ENCODE measurements around the gene NRXN3. TPM values are rescaled to one million over a fixed set of nuclear protein-coding genes. Genes with fewer than 3 reads are reported as not detected.

The NRXN3 gene
- polyA plus RNA-seq, 1 donor from 2014 or later: 110 TPM

- no peak overlapping the region for H2AFZ ChIP-seq (ENCODE audit: low read depth, low read length)
- no peaks in the 10 kb centered on the region for H3K9me2 ChIP-seq (ENCODE audit: insufficient read depth, low read length)
- no peak overlapping the region for H3K4me3 ChIP-seq (ENCODE audit: low read length)
- no peak overlapping the region for H3K27ac ChIP-seq (ENCODE audit: low read length)
- no peaks in the 10 kb centered on the region for H3K9me3 ChIP-seq (ENCODE audit: low read length)
- H3K79me2 ChIP-seq (replicated peaks; ENCODE audit: insufficient read depth, low read length): peaks cover 17% of the 10 kb centered on the region
- no peaks in the 10 kb centered on the region for H3K27me3 ChIP-seq (ENCODE audit: insufficient read depth, low read depth, low read length)
- no peaks in the 10 kb centered on the region for H4K20me1 ChIP-seq (ENCODE audit: insufficient read depth)
- no peaks in the 10 kb centered on the region for H3K36me3 ChIP-seq (ENCODE audit: insufficient read depth, low read length)
- no peak overlapping the region for H3K9ac ChIP-seq (ENCODE audit: low read length)
- H3F3A ChIP-seq (ENCODE audit: insufficient read depth, low read length, poor library complexity, severe bottlenecking): peaks cover 4% of the 10 kb centered on the region
- H3K4me2 ChIP-seq (ENCODE audit: low read length): no peak overlapping the region
- TF ChIP-seq SMC3 (conservative IDR thresholded peaks at IDR 0.05; ENCODE audit: poor library complexity) (no peak), RAD21 (conservative IDR thresholded peaks at IDR 0.05) (peak; percentile 35), CTCF (IDR thresholded peaks at IDR 0.05; ENCODE audit: poor library complexity, severe bottlenecking) (peak; percentile 45)
These were observed 1104.6 kb downstream of the NRXN3 start for GRCh38 chr14:79274641-79275291.

DNA sequence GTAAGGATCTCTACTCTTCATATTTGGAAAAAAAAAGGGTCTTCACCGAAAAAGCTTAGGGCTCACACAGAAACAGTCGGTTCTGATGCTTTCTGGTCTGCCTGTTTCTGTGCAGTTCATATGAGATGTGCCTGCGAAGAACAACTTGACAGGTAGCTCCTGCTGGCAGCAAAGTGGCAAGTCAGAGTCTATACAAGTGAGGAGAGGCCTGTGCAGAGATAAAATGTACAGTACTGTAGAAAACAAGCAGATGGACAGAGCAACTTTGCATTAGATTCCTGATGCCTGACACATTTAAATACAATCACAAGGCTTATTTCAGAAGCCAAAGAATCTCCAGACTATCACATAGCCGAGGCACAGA, 1105.1 kb downstream of the NRXN3 start:
- peaks cover 22% of the 10 kb centered on the region for H3K79me2 ChIP-seq (replicated peaks; ENCODE audit: insufficient read depth, low read length)
- no peaks in the 10 kb centered on the region for H3K36me3 ChIP-seq (ENCODE audit: insufficient read depth, low read length)
- H3K4me2 ChIP-seq (ENCODE audit: low read length): no peak overlapping the region
- no peaks in the 10 kb centered on the region for H3K27me3 ChIP-seq (ENCODE audit: insufficient read depth, low read depth, low read length)
- TF ChIP-seq EZH2 (IDR thresholded peaks at IDR 0.05; ENCODE audit: borderline replicate concordance, insufficient read depth, low read length, poor library complexity, severe bottlenecking): no peak
- TF ChIP-seq SMC3 (conservative IDR thresholded peaks at IDR 0.05; ENCODE audit: poor library complexity): peak; percentile 17
- TF ChIP-seq RAD21 (conservative IDR thresholded peaks at IDR 0.05): no peak
- no peaks in the 10 kb centered on the region for H3K9me3 ChIP-seq (ENCODE audit: low read length)
- H4K20me1 ChIP-seq (ENCODE audit: insufficient read depth): no peaks in the 10 kb centered on the region
- no peak overlapping the region for H3K27ac ChIP-seq (ENCODE audit: low read length)
- no peak overlapping the region for H3K4me3 ChIP-seq (ENCODE audit: low read length)
- no peak overlapping the region for H3K9ac ChIP-seq (ENCODE audit: low read length)
- no peak overlapping the region for H2AFZ ChIP-seq (ENCODE audit: low read depth, low read length)
- H3F3A ChIP-seq (ENCODE audit: insufficient read depth, low read length, poor library complexity, severe bottlenecking): peaks cover 4% of the 10 kb centered on the region
- no peaks in the 10 kb centered on the region for H3K9me2 ChIP-seq (ENCODE audit: insufficient read depth, low read length)

DNA sequence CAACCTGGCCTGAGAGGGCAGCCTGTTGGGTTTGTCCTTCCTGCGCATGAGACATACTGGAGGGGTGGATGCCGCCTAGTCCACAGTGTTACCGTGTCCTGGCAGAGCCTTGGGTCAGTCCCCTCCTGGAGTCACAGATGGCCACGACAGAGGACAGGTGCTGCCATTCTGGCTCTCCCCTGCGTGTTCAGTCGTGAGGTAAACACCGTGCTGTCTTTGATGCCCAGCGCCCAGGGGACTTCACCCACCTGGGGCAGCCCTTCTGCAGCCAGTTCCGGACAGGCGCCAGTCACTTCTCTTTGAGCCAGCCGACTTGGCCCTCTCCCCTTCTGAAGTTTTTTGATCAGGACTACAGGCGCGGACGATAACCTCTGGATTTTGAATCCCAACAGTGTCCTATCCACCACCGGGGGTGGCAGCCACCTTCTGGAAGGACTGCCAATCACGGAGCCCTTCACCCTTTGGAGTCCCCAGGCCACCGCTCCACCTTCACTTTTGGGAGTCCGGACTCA, 1108.2 kb downstream of the NRXN3 start:
- Histone ChIP-seq H2AFZ (ENCODE audit: low read depth, low read length) (no peak overlapping the region), H3K9ac (ENCODE audit: low read length) (peak overlapping the region; percentile 71), H3K4me3 (ENCODE audit: low read length) (peak overlapping the region; percentile 73), H3K79me2 (replicated peaks; ENCODE audit: insufficient read depth, low read length) (peaks cover 52% of the 10 kb centered on the region), H3K36me3 (ENCODE audit: insufficient read depth, low read length) (no peaks in the 10 kb centered on the region), H3K9me2 (ENCODE audit: insufficient read depth, low read length) (no peaks in the 10 kb centered on the region), H3K27ac (ENCODE audit: low read length) (peak overlapping the region; percentile 76), H3K9me3 (ENCODE audit: low read length) (no peaks in the 10 kb centered on the region), H3K4me2 (ENCODE audit: low read length) (peak overlapping the region; percentile 79), H3K27me3 (ENCODE audit: insufficient read depth, low read depth, low read length) (no peaks in the 10 kb centered on the region), H4K20me1 (ENCODE audit: insufficient read depth) (no peaks in the 10 kb centered on the region), H3F3A (ENCODE audit: insufficient read depth, low read length, poor library complexity, severe bottlenecking) (peaks cover 4% of the 10 kb centered on the region)
- TF ChIP-seq, protein P1, sequence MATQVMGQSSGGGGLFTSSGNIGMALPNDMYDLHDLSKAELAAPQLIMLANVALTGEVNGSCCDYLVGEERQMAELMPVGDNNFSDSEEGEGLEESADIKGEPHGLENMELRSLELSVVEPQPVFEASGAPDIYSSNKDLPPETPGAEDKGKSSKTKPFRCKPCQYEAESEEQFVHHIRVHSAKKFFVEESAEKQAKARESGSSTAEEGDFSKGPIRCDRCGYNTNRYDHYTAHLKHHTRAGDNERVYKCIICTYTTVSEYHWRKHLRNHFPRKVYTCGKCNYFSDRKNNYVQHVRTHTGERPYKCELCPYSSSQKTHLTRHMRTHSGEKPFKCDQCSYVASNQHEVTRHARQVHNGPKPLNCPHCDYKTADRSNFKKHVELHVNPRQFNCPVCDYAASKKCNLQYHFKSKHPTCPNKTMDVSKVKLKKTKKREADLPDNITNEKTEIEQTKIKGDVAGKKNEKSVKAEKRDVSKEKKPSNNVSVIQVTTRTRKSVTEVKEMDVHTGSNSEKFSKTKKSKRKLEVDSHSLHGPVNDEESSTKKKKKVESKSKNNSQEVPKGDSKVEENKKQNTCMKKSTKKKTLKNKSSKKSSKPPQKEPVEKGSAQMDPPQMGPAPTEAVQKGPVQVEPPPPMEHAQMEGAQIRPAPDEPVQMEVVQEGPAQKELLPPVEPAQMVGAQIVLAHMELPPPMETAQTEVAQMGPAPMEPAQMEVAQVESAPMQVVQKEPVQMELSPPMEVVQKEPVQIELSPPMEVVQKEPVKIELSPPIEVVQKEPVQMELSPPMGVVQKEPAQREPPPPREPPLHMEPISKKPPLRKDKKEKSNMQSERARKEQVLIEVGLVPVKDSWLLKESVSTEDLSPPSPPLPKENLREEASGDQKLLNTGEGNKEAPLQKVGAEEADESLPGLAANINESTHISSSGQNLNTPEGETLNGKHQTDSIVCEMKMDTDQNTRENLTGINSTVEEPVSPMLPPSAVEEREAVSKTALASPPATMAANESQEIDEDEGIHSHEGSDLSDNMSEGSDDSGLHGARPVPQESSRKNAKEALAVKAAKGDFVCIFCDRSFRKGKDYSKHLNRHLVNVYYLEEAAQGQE (IDR thresholded peaks at IDR 0.05; ENCODE audit: borderline replicate concordance): no peak
- TF ChIP-seq EP300 (conservative IDR thresholded peaks at IDR 0.05; ENCODE audit: poor library complexity, severe bottlenecking) (no peak), TAF1 (IDR thresholded peaks at IDR 0.05; ENCODE audit: low read depth) (no peak), RAD21 (conservative IDR thresholded peaks at IDR 0.05) (no peak), POLR2AphosphoS5 (IDR thresholded peaks at IDR 0.05) (no peak), SMC3 (conservative IDR thresholded peaks at IDR 0.05; ENCODE audit: poor library complexity) (no peak), CTCF (IDR thresholded peaks at IDR 0.05; ENCODE audit: poor library complexity, severe bottlenecking) (no peak), MXI1 (conservative IDR thresholded peaks at IDR 0.05; ENCODE audit: poor library complexity, severe bottlenecking) (no peak), EZH2 (IDR thresholded peaks at IDR 0.05; ENCODE audit: borderline replicate concordance, insufficient read depth, low read length, poor library complexity, severe bottlenecking) (no peak)
